ENCODE measurements around the gene YBX3. TPM values are rescaled to one million over a fixed set of nuclear protein-coding genes. Genes with fewer than 3 reads are reported as not detected.

YBX3 gene
- total and polyA plus RNA-seq, 2 donors (not counting 1 experiment from before 2014, with no cell fraction given) = 60.8 to 191 TPM

- no peaks in the 10 kb centered on the region for H4K20me1 ChIP-seq (ENCODE audit: control insufficient read depth, insufficient read depth, low read length, poor library complexity, severe bottlenecking)
- H2AFZ ChIP-seq (ENCODE audit: insufficient read depth, low read depth, low read length, poor library complexity, severe bottlenecking) = no peak overlapping the region
- H3K4me3 ChIP-seq (ENCODE audit: control extremely low read depth in 1 of 5, extremely low read depth in 1 of 5, insufficient read depth in 1 of 5, low read depth in 2 of 5, low read length in 4 of 5) = no peak overlapping the region
- H3K4me1 Mint-ChIP-seq = peaks cover 15% of the 10 kb centered on the region
- TF ChIP-seq CTCF (IDR thresholded peaks at IDR 0.05) (no peak), EZH2 (IDR thresholded peaks at IDR 0.05; ENCODE audit: borderline replicate concordance, insufficient read depth, low read depth, low read length, poor library complexity, severe bottlenecking) (no peak)
- intact Hi-C loops (cut with micrococcal nuclease) = loop anchor here (1.0 kb wide), 1 partner anchor 12 kb away; no protein-coding TSS in a partner anchor
- no peaks in the 10 kb centered on the region for H3K9me3 ChIP-seq (ENCODE audit: control extremely low read depth in 1 of 3, control insufficient read depth in 2 of 3, insufficient read depth in 1 of 3, low read length in 2 of 3)
- H3K4me1 ChIP-seq (ENCODE audit: control insufficient read depth in 2 of 2, insufficient read depth in 2 of 2, low read length in 2 of 2) = peaks cover 11 to 16% of the 10 kb centered on the region in 2 donors
- peak overlapping the region; percentile 19 to 63 for H3K27ac ChIP-seq (ENCODE audit: low read length in 2 of 2)
- DNase-seq = no peak
- ATAC-seq (ENCODE audit: low read depth) = no peak
- peak overlapping the region; percentile 49 for H3K4me2 ChIP-seq (replicated peaks; ENCODE audit: low read depth, low read length, poor library complexity, severe bottlenecking)
- peak overlapping the region; percentile 32 for H3K4me3 Mint-ChIP-seq
- H3K27me3 Mint-ChIP-seq = no peaks in the 10 kb centered on the region
- H3K27ac Mint-ChIP-seq = peak overlapping the region; percentile 42
- no peaks in the 10 kb centered on the region for H3K9me3 Mint-ChIP-seq (ENCODE audit: insufficient read depth)
- no CpG with 5 or more reads among the region's 4 CpGs for WGBS (ENCODE audit: insufficient coverage)
- CTCF ChIA-PET = interaction anchor here (0.9 kb wide), 1 partner anchor 15 kb away, joined by 3 read pairs; no protein-coding TSS in a partner anchor
- POLR2A ChIA-PET = no interaction called here
- peak overlapping the region; percentile 17 for H3K9ac ChIP-seq (ENCODE audit: low read length)
- H3K36me3 ChIP-seq (replicated peaks in 1 of 2; ENCODE audit: control extremely low read depth in 1 of 2, control insufficient read depth in 1 of 2, extremely low read depth in 1 of 2, insufficient read depth in 2 of 2, low read length in 1 of 2) = peaks cover 27 to 31% of the 10 kb centered on the region in 2 experiments
- no peaks in the 10 kb centered on the region for H3K79me2 ChIP-seq (ENCODE audit: control insufficient read depth, insufficient read depth, low read length)
- H3K27me3 ChIP-seq (replicated peaks in 1 of 4; ENCODE audit: control extremely low read depth in 1 of 4, control insufficient read depth in 3 of 4, insufficient read depth in 4 of 4, low read length in 3 of 4) = no peaks in the 10 kb centered on the region
Measured at GRCh38 chr12:10708862-10709261, 14.3 kb downstream of the YBX3 start.

- no peak overlapping the region for H3K4me3 Mint-ChIP-seq
- H3K36me3 ChIP-seq (replicated peaks in 1 of 2; ENCODE audit: control extremely low read depth in 1 of 2, control insufficient read depth in 1 of 2, extremely low read depth in 1 of 2, insufficient read depth in 2 of 2, low read length in 1 of 2) = peaks cover 17 to 21% of the 10 kb centered on the region in 2 experiments
- peaks cover 18% of the 10 kb centered on the region for H3K4me1 Mint-ChIP-seq
- H3K4me1 ChIP-seq (ENCODE audit: control insufficient read depth in 2 of 2, insufficient read depth in 2 of 2, low read length in 2 of 2) = peaks cover 11 to 16% of the 10 kb centered on the region in 2 donors
- no peak for DNase-seq
- no peak overlapping the region for H3K4me3 ChIP-seq (ENCODE audit: control extremely low read depth in 1 of 5, extremely low read depth in 1 of 5, insufficient read depth in 1 of 5, low read depth in 2 of 5, low read length in 4 of 5)
- TF ChIP-seq CTCF (IDR thresholded peaks at IDR 0.05) (no peak), EZH2 (IDR thresholded peaks at IDR 0.05; ENCODE audit: borderline replicate concordance, insufficient read depth, low read depth, low read length, poor library complexity, severe bottlenecking) (no peak)
- no peaks in the 10 kb centered on the region for H3K9me3 ChIP-seq (ENCODE audit: control extremely low read depth in 1 of 3, control insufficient read depth in 2 of 3, insufficient read depth in 1 of 3, low read length in 2 of 3)
- ChIA-PET POLR2A (no interaction called here), CTCF (no interaction called here)
- H2AFZ ChIP-seq (ENCODE audit: insufficient read depth, low read depth, low read length, poor library complexity, severe bottlenecking) = no peak overlapping the region
- H3K27ac ChIP-seq (ENCODE audit: low read length in 2 of 2) = no peak overlapping the region
- H3K27me3 ChIP-seq (replicated peaks in 1 of 4; ENCODE audit: control extremely low read depth in 1 of 4, control insufficient read depth in 3 of 4, insufficient read depth in 4 of 4, low read length in 3 of 4) = no peaks in the 10 kb centered on the region
- H3K79me2 ChIP-seq (ENCODE audit: control insufficient read depth, insufficient read depth, low read length) = no peaks in the 10 kb centered on the region
- H3K9me3 Mint-ChIP-seq (ENCODE audit: insufficient read depth) = no peaks in the 10 kb centered on the region
- H3K27me3 Mint-ChIP-seq = no peaks in the 10 kb centered on the region
- no peak overlapping the region for H3K27ac Mint-ChIP-seq
- H3K4me2 ChIP-seq (replicated peaks; ENCODE audit: low read depth, low read length, poor library complexity, severe bottlenecking) = no peak overlapping the region
- H4K20me1 ChIP-seq (ENCODE audit: control insufficient read depth, insufficient read depth, low read length, poor library complexity, severe bottlenecking) = no peaks in the 10 kb centered on the region
- intact Hi-C loops (cut with micrococcal nuclease) = no loop called here
- no peak for ATAC-seq (ENCODE audit: low read depth)
- no peak overlapping the region for H3K9ac ChIP-seq (ENCODE audit: low read length)
- WGBS (ENCODE audit: insufficient coverage) = no CpG with 5 or more reads among the region's 2 CpGs
Measured at GRCh38 chr12:10705655-10706054, 17.5 kb downstream of the YBX3 start.
